NCI-H2029 treated with DMSO at 0.1 percent for 48 hours (cell line): ENCODE data around the gene DNAJA1.
A peak's percentile ranks its signal among the peaks of the same experiment; 100 is the strongest.
"Not testable (repeated sequence)": the region's sequence is repeated elsewhere in the genome, so short reads cannot be mapped to it uniquely, and the experiment has no call there.

Experiments used
- DNase-seq: peaks from one replicate; lab custom pipeline; 2025; lab: John Stamatoyannopoulos, UW

DNAJA1 gene

DNA sequence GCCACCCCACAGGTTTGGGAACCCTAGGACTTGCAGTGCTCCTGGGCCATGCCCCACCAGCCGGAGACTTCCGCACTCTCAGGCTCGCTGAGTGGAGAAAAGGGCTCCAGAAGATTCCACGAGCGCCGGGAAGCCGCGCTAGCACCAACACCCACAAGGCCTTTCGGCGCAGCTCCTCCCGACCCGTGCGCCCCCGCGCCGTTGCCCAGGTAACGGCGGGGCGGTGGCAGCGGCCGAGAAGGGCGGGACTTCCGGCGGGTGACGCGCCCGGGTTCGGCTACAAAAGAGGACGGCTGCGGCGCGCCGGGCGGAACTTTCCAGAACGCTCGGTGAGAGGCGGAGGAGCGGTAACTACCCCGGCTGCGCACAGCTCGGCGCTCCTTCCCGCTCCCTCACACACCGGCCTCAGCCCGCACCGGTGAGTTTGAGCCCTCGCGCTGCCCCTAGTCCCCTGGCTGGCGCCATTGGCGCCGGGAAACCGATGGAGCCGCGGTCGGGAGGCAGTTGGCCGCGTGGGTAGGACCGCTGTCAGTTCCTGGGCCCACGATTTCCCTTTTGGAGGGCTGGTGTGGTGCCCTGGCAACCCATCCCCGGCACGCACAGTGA, at the start of gene DNAJA1:
Gene DNAJA1, plus strand, starts transcription at position 308 of the 606 bp plus-strand sequence. CDS start 1,212 bp downstream, outside the sequence.
- DNase-seq = peak; percentile 49

DNA sequence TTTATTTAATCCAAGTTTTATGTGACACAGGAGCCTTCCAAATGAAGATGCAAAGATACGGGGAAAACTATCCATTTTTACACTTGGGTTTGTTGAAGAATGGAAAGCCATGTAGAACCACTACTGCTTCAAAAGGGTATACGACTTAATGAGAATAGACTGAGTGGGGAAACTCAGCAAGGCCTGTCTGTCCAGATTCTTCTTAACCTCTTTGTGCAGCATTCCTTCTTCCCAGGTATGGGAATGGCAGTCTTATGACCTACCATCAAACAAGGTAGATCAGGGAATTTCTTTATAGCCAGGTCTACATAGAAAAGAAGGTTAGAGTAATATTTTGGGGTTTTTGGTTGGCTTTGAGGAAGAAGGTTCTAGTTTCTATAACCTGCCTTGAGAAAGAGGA, 47.0 kb upstream of the DNAJA1 start:
- no peak for DNase-seq

GRCh38 chr9:32986971-32987370, 38.1 kb upstream of the DNAJA1 start:
- no peak for DNase-seq

DNA sequence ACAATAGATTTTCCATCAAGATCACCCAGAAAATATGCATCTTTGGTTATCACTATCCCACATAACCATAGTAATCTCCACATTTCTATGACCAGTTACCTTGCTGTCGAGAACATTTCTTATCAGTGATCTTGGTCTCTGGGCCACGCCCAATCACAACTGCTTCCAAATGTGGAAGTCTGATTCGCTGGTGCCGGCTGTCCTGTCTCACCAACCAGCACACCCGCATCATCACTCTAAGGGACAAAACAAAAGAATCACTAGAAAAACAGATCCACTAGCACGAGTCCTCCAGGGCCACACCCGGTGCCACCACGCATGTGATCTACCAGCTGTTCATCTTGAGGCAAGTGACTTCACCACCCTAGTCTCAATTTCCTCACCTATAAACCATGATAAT, 35.4 kb upstream of the DNAJA1 start:
- DNase-seq = no peak

GRCh38 chr9:32991897-32992594, 33.0 kb upstream of the DNAJA1 start:
- no peak for DNase-seq

DNA sequence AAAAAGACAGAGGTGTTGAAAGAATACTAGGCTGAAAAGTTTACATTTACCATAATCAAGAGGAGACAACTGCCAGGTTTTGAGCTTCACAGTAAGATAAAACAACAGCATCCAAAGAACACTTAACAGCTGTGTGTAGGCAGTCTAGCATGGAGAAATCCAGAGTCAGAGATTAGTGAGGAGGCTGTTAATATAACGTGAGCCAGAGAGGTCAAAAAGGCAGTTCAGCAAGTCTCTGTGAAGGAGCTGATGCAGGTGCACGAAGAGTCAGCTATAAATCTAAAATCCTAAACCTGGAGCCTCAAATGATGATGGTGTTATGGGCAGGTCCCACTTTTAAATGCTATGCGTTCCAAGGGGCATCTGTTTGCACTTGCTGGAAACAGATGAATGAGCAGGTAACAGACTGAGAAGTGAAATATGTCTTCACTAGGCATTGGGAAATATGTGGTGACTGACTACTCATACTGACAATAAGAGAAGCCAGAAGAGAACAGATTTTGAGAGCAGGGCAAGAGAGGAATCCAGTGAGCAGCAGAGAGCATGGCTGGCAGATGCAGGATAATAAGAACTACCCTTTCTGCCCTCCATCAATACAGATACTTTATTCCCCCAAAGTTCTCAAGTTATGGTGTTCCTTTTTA, 32.4 kb upstream of the DNAJA1 start:
- no peak for DNase-seq

DNA sequence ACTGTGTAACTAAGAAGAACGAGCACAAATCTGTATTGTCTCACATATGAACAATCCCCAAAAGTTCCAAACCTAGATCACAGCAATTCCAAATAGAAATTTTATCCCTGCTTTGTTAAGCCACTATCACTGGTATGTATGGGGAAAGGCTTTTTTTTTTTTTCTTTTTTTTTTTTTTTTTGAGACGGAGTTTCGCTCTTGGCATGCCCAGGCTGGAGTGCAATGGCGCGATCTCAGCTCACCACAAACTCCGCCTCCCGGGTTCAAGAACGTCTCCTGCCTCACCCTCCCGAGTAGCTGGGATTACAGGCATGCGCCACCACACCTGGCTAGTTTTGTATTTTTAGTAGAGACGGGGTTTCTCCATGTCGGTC, 24.4 kb upstream of the DNAJA1 start:
- not testable (repeated sequence) for DNase-seq

DNA sequence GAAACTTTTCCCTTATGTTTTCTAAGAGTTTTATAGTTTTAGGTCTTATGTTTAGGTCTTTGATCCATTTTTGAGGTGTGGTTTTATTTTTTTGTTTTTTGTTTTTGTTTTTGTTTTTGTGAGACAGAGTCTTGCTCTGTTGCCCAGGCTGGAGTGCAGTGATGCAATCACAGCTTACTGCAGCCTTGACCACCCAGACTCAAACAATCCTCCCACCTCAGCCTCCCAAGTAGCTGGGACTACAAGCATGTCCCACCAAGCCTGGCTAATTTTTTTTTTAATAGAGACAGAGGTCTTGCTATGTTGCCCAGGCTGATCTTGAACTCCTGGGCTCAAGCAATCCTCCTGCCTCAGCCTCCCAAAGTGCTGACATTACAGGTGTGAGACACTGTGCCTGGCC, 19.7 kb upstream of the DNAJA1 start:
- not testable (repeated sequence) for DNase-seq

- DNase-seq = no peak
Observed at GRCh38 chr9:33007755-33008154, 17.3 kb upstream of the DNAJA1 start.

- DNase-seq = no peak
Observed at GRCh38 chr9:33011831-33012230, 13.2 kb upstream of the DNAJA1 start.

GRCh38 chr9:33012328-33013069, 12.6 kb upstream of the DNAJA1 start:
- no peak for DNase-seq

DNA sequence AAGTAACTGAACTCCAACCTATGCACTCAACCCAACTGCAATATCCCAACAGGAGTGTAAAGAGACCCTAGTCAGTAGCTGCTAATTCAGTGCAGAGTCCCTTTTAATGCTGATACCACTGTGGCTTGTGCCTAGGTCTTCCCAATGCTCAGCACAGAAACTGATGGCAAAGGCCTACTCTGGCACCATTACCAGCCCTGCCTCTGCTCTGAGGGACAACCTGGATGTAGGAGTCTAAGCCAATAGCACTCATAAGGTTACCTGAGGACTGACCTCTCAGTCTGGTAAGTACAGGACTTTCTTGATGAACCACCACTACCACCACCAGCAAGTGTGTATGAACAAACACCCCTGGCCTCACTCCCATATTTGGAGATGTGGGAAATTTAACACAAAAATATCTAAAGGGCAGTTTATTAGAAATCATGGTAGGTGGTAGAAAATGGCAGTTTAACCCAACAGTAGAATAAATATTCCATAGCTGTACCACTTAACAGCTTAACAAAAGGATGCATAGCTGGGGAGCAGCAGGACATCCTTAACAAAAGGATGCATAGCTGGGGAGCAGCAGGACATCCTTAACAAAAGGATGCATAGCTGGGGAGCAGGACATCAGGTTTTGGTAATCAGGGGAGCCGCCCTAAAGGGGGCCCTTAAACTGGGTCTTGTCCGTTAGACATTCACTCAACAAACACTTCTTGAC, 11.0 kb upstream of the DNAJA1 start:
- DNase-seq = no peak

GRCh38 chr9:33014665-33015014, 10.4 kb upstream of the DNAJA1 start:
- no peak for DNase-seq

GRCh38 chr9:33017283-33018041, 7.6 kb upstream of the DNAJA1 start:
- DNase-seq = no peak

DNA sequence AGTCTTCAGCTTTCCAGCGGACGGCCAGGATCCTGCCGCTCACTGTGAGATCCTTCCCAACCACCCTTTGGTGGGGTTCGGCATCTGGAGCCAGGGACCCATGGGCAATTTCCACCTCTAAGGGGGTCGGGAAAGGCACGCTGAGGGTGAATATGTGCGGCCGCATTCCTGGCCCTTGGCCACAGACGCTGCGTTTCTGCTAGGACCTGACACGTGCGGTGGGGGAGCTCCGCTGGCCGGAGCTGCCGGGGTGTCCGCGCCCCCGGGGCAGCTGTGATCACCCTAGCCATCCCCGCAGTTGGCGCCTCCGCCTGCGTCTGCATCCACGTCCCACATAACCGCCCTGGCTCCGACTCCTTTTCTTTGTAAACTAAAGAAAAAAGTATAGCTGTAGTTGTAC, 5.3 kb upstream of the DNAJA1 start:
- DNase-seq = no peak

GRCh38 chr9:33022303-33022702, 2.8 kb upstream of the DNAJA1 start:
- DNase-seq = no peak

GRCh38 chr9:33022755-33023154, 2.3 kb upstream of the DNAJA1 start:
- DNase-seq = no peak

DNA sequence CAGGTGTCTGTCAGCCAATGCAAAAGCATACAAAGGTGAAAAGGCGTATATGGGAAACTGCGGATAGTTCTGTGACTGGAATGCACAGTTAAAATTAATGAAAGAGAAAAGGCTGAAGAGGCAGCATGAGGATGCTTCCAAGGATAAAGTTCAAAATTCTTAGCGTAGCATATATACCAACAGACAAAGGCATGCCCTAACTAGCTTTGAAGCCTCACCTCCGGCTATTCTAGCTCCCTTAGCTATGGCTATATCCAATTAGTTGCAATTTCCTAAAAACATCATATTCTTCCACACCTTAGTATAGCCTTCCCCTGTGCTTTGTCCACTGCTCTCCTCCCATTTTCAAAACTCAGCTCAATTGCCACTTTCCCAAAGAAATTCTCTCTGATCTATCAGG, 1.4 kb upstream of the DNAJA1 start:
- no peak for DNase-seq

DNA sequence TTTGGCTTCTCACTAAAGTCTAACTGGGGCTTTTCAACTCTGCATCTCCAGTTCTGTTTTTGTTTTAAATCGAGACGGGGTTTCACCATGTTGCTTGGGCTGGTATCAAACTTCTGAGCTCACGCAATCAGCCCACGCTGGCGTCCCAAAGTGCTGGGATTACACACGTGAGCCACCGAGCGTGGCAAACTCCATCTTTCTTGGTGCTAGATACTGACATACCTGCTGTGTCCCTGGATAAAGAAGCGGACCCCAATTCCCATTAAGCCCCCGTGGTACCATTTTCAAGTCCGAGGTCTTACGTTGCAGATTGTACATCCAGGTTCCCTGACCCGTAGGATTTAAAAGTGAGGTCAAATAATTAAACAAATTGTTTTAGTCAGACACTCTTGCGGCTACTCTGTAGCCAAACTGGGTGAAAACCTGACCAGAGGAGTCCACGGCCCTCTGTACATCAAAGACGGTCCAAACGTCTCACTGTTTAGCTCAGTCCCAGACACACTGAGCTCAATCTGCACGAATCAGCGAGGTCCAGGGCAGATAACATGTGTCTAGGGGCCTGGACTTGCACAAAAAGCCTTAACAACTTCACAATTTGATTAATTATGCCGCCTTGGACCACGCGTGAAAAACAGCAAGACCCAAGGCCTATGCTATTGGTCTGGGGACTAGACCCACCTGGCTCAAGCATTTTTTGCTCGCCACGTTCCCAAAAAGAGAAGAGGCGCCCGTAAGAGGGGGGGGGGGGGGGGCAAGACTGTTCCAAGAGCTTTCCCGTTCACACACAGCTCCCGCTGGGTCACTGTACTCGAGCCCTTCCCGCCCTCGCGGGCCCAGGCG, 727 bp upstream of the DNAJA1 start:
- DNase-seq = no peak

DNA sequence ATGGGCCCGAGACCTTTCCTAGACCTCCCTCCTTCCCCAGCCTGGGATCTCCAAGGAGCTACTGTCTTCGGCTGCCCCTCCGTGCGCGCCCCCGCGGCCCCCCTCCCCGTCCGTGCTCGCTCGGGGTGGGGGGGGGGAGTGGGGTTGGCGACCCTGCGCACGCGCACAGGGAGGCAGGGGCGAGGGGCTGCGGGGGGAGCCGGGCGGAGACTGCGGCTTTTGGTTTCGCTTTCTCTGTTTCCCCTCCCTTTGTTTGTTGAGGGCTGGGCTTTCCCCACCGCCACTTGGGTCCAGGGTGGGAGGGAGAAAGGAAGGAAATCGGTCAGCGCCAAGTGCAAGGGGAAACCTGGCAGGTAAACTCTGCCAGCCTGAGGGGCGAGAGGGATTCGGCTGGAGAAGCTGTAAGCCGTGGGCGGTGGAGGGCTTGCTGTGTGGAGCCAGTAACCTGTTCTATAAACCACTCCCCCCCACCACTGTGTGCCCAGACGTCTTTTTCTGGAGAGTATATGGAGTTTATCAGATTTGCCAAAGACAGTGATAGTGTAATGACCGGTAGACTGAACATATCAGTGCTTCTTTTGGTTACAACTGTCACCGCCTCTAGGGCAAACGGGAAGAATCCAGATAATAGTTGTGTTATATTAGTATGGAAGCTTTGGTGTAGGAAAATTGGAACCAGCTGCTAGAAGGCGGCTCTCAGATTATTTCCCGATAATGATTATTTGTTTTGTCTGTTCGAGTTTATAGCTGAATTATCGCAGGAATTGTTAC, 684 bp downstream of the DNAJA1 start:
- DNase-seq = peak; percentile 74
